ENCODE results near the gene CXCR5.

The CXCR5 gene

DNA sequence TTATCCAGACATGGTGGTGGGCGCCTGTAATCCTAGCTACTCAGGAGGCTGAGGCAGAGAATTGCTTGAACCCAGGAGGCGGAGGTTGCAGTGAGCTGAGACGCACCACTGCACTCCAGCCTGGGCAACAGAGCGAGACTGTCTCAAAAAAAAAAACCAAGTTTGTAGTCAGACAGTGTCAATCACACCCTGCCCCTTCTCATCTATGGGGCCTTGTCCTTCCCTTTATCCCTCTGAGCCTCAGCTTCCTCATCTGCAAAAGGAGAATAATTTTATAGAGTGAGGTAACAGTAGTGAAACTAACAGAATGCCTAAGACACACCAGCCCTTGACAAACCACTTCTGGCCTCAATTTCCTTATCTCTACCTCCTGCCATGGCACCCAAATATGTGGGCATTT, 31.3 kb downstream of the CXCR5 start:
- Histone ChIP-seq H3K27ac (ENCODE audit: low read length) (peak overlapping the region; percentile 95), H3K4me1 (ENCODE audit: control insufficient read depth, insufficient read depth, low read length) (peaks cover 96% of the 10 kb centered on the region), H3K4me3 (ENCODE audit: low read length in 2 of 2) (no peak overlapping the region), H3K9ac (ENCODE audit: low read length in 2 of 2) (peak overlapping the region; percentile 69 to 80), H3K9me3 (ENCODE audit: control insufficient read depth in 2 of 2, low read length in 2 of 2) (no peaks in the 10 kb centered on the region), H3K36me3 (ENCODE audit: control insufficient read depth in 2 of 2, insufficient read depth in 2 of 2, low read length in 2 of 2) (peaks cover 0 to 2% of the 10 kb centered on the region in 2 donors), H3K27me3 (ENCODE audit: control insufficient read depth in 1 of 2, insufficient read depth in 2 of 2, low read length in 2 of 2) (no peaks in the 10 kb centered on the region)

DNA sequence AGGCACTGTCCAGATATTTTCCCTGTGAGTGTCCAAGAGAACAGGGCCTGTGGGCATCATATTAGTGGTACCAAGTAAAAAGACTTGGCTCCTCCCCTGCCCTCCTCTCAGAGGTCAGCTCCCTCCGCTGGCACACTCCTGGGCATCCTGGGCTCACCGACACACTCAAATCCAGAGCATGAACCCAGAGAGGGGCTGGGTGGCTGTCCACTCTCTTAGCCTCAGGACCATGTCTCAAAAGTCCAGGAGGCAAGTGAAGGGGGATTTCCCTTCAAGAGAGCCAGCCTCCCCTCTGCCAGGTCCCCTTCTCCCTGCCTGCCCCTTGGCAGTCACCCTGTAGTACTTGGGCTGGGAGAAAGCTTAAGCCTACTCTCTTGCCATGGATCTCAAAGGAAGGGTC, 31.7 kb downstream of the CXCR5 start:
- peak overlapping the region in 1 of 2 donors; percentile 61 for H3K4me3 ChIP-seq (ENCODE audit: low read length in 2 of 2)

DNA sequence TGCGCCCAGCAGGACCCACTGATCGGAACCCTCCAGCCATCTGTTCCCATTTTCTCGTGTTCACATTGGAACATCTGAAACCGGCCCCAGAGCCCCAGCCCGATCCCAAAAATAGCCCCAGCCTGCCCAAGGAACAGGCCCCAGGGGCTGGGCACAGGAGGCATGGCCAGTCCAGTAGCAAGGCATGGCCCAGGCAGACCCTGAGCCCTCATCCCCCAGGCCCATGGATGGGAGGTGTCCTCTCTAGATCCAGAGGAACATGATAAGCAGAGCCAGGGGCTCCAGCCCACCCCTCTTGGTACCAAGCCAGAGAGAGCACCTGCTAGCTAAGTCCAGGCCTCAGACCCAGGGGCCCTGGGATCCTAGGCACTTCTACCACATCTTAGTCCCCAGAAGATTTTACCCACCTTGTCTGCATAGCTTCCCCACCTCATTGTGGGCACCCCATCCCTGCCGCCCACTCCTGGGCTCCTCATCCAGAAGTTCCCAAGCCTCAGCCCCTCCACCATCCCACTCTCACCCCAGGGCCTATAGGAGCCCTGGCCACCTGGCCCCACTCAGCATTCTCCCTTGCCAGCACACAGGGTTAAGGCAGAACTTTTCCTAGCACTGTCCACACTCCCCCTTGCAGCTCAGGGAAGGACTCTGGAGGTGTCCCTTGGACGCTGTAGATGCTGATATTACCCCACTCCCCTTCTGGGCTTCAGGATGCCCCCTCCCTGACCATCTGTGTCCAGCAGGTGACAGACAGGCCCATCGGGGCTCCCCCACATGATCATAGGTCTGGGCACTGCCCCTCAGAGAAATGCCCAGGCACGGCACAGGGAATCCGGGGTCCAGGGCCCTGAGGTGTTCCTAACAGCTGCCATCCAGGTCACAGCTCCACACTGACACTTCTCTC, 32.5 kb downstream of the CXCR5 start:
- Histone ChIP-seq H3K4me1 (ENCODE audit: control insufficient read depth, insufficient read depth, low read length) (peaks cover 98% of the 10 kb centered on the region), H3K9me3 (ENCODE audit: control insufficient read depth in 2 of 2, low read length in 2 of 2) (no peaks in the 10 kb centered on the region), H3K27me3 (ENCODE audit: control insufficient read depth in 1 of 2, insufficient read depth in 2 of 2, low read length in 2 of 2) (no peaks in the 10 kb centered on the region), H3K4me3 (ENCODE audit: low read length in 2 of 2) (peak overlapping the region; percentile 33 to 61), H3K27ac (ENCODE audit: low read length) (peak overlapping the region; percentile 95), H3K36me3 (ENCODE audit: control insufficient read depth in 2 of 2, insufficient read depth in 2 of 2, low read length in 2 of 2) (peaks cover 0 to 2% of the 10 kb centered on the region in 2 donors), H3K9ac (ENCODE audit: low read length in 2 of 2) (peak overlapping the region; percentile 69 to 80)

More for the DNA sequence above, 31.7 kb downstream of the CXCR5 start:
- Histone ChIP-seq H3K27ac (ENCODE audit: low read length) (peak overlapping the region; percentile 95), H3K4me1 (ENCODE audit: control insufficient read depth, insufficient read depth, low read length) (peaks cover 97% of the 10 kb centered on the region), H3K36me3 (ENCODE audit: control insufficient read depth in 2 of 2, insufficient read depth in 2 of 2, low read length in 2 of 2) (peaks cover 0 to 2% of the 10 kb centered on the region in 2 donors), H3K27me3 (ENCODE audit: control insufficient read depth in 1 of 2, insufficient read depth in 2 of 2, low read length in 2 of 2) (no peaks in the 10 kb centered on the region), H3K9ac (ENCODE audit: low read length in 2 of 2) (peak overlapping the region; percentile 69 to 80), H3K9me3 (ENCODE audit: control insufficient read depth in 2 of 2, low read length in 2 of 2) (no peaks in the 10 kb centered on the region)

DNA sequence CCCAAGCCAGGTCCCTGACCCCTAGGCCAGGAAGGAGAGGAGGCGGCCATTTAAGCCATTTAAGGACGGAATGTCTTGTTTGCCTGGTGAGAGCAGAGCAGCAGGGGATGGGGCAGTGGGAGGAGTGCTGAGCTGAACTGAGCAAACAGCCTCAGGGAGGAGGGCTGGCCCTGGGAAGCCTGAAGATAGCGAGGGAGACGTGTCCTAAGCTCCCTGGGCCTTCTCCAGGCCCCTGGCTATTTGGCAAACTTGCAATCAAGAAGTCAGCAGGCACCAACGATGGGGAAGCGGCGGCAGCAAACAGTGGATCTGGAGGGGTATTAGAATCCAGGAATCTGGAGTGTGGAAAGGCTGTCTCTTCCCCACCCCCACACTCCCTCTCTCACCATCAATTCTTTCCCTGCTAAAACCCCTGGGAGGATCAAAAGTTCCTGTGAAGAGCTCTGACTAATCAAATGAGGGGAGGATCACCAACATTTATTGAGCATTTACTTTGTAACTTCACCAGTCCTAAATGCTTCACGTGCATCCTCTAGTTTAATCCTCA, 33.2 kb downstream of the CXCR5 start:
- no peaks in the 10 kb centered on the region for H3K9me3 ChIP-seq (ENCODE audit: control insufficient read depth in 2 of 2, low read length in 2 of 2)
- H3K4me1 ChIP-seq (ENCODE audit: control insufficient read depth, insufficient read depth, low read length), result peaks cover 98% of the 10 kb centered on the region
- peak overlapping the region; percentile 33 to 61 for H3K4me3 ChIP-seq (ENCODE audit: low read length in 2 of 2)
- peak overlapping the region; percentile 95 for H3K27ac ChIP-seq (ENCODE audit: low read length)
- no peaks in the 10 kb centered on the region for H3K27me3 ChIP-seq (ENCODE audit: control insufficient read depth in 1 of 2, insufficient read depth in 2 of 2, low read length in 2 of 2)
- peak overlapping the region; percentile 69 to 80 for H3K9ac ChIP-seq (ENCODE audit: low read length in 2 of 2)
- peaks cover 0 to 2% of the 10 kb centered on the region in 2 donors for H3K36me3 ChIP-seq (ENCODE audit: control insufficient read depth in 2 of 2, insufficient read depth in 2 of 2, low read length in 2 of 2)

DNA sequence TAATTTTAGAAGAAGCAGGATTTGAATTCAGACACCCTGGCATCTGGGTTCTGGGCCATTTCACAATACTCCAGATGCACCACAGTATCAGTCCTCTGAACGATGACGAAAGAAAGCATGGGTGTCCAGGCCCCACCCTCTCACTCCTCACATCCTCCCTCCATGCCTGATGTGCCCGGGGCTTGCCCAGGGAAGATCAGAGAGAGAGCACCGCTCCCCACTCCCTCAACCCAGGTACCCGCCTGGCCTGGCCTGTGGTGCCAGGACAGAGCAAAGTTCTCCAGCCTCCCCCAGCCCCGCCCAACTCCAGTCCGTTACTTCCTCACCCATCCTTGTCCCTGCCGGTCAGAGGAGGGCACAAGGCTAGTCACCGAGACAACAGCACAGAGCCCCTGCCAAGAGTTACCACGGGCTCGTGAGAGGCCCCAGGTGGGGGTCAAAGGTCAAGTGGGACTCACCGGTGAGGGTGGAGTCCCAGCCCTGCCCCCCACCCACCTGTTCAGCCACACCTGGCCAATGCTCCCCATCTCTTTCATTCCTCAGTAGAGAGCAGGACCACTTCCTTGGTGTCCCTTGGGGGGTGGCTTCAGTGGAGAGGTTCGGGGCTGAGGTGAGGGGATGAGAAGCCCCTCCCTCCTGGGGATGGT, 33.9 kb downstream of the CXCR5 start:
- H3K4me3 ChIP-seq (ENCODE audit: low read length in 2 of 2), result peak overlapping the region; percentile 29 to 68

DNA sequence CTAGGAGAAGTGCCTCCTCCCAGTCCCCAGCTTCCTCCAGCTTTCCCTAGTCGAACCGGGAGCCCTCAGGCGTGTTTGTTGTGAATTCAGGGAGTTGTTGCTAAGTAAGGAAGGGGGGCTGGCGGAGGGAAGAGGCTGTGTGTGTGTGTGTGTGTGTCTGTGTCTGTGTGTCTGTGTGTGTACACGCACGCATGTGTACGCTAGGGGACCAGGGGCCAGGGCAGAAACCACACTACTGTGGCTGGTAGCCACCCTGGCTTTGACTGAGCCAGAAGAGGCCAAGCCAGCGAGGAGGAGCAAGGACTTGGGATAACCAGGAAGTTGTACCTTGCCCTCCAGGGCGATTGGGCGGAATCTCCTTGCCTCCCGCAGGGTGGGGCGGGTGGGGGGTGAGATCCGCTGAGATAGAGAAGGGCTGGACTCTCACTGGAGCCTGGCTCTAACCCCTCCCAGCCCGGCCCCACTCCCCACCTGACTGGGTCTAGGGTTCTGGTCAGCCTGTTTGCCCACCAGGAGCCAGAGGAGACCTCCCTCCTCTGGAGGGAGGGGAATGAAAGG, 34.5 kb downstream of the CXCR5 start:
- peaks cover 0 to 2% of the 10 kb centered on the region in 2 donors for H3K36me3 ChIP-seq (ENCODE audit: control insufficient read depth in 2 of 2, insufficient read depth in 2 of 2, low read length in 2 of 2)
- no peaks in the 10 kb centered on the region for H3K9me3 ChIP-seq (ENCODE audit: control insufficient read depth in 2 of 2, low read length in 2 of 2)
- H3K4me3 ChIP-seq (ENCODE audit: low read length in 2 of 2), result peak overlapping the region; percentile 29 to 68
- H3K9ac ChIP-seq (ENCODE audit: low read length in 2 of 2), result peak overlapping the region; percentile 60 to 80
- H3K4me1 ChIP-seq (ENCODE audit: control insufficient read depth, insufficient read depth, low read length), result peaks cover 98% of the 10 kb centered on the region
- peak overlapping the region; percentile 95 for H3K27ac ChIP-seq (ENCODE audit: low read length)
- H3K27me3 ChIP-seq (ENCODE audit: control insufficient read depth in 1 of 2, insufficient read depth in 2 of 2, low read length in 2 of 2), result no peaks in the 10 kb centered on the region

More for the DNA sequence above, 33.9 kb downstream of the CXCR5 start:
- H3K36me3 ChIP-seq (ENCODE audit: control insufficient read depth in 2 of 2, insufficient read depth in 2 of 2, low read length in 2 of 2), result peaks cover 0 to 2% of the 10 kb centered on the region in 2 donors
- H3K9me3 ChIP-seq (ENCODE audit: control insufficient read depth in 2 of 2, low read length in 2 of 2), result no peaks in the 10 kb centered on the region
- peak overlapping the region; percentile 95 for H3K27ac ChIP-seq (ENCODE audit: low read length)
- no peaks in the 10 kb centered on the region for H3K27me3 ChIP-seq (ENCODE audit: control insufficient read depth in 1 of 2, insufficient read depth in 2 of 2, low read length in 2 of 2)
- H3K9ac ChIP-seq (ENCODE audit: low read length in 2 of 2), result peak overlapping the region; percentile 60 to 80
- peaks cover 98% of the 10 kb centered on the region for H3K4me1 ChIP-seq (ENCODE audit: control insufficient read depth, insufficient read depth, low read length)

DNA sequence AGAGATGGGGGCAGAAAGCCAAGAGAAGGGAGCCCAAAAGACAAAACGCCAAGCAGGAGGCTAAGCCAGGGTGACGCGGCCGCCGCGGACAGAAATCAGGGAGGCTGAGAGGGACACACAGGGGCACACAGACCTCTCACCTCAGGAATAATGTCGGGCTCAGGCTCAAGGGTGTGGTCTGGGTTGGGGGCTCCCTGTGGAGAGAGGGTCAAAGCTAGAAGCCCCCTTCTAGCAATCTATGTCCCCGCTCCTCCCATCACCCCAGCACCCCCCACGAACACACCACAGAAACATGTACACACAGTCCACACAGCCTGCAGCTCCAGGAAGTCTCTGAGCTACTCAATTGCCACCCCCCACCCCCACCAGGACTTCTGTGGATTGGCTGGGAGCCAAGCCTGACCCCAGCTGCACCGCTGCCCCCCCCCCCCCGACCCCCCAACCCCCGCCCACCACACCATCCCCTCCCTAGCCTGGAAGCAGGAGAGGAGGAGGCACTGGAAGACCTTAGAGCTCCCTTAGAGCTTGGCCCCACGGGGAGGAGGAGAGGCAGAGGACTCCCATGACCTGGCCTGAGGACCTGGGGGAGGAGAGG, 35.1 kb downstream of the CXCR5 start:
- H3K4me1 ChIP-seq (ENCODE audit: control insufficient read depth, insufficient read depth, low read length), result peaks cover 98% of the 10 kb centered on the region
- peaks cover 0 to 2% of the 10 kb centered on the region in 2 donors for H3K36me3 ChIP-seq (ENCODE audit: control insufficient read depth in 2 of 2, insufficient read depth in 2 of 2, low read length in 2 of 2)
- peak overlapping the region; percentile 12 to 99 for H3K4me3 ChIP-seq (ENCODE audit: low read length in 2 of 2)
- peak overlapping the region; percentile 68 to 90 for H3K9ac ChIP-seq (ENCODE audit: low read length in 2 of 2)
- no peaks in the 10 kb centered on the region for H3K9me3 ChIP-seq (ENCODE audit: control insufficient read depth in 2 of 2, low read length in 2 of 2)
- peak overlapping the region; percentile 95 for H3K27ac ChIP-seq (ENCODE audit: low read length)
- no peaks in the 10 kb centered on the region for H3K27me3 ChIP-seq (ENCODE audit: control insufficient read depth in 1 of 2, insufficient read depth in 2 of 2, low read length in 2 of 2)

DNA sequence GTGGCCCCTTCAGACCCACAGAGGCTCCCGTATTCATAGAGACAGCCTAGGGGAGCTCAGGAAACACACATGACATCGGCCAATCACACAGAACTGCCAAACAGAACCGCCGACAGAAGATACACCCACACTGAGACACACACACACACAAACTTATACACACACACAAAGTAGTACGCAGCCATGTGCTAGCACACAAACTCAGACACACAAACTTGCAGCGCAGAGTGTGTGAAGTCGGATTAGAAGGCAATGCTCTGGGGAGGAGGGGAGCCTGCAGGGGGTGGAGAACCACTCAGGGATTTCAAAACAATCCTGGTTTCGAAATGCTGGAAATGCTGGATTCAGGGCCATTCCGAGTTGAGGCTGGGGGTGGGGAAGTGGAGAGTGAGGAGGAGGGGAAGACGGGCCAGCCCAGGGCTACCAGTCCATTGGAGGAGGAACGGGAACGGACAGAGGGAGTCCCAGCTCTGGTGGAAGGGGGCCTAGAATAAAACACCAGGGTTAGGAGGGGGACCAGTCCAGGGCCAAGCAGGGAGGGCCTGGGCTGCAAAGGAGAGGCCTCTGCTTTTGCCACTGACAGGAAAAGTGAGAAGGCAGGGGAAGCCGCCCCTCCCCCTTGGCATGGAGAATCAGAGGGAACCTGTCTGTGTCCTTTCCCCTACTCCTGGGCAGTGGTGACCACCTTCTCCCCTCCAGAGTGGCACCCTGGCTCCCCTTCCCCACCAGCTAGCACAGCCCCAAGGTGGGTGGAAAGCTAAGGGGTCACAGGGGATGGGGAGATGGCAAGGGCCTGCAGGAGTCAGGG, 37.6 kb downstream of the CXCR5 start:
- H3K27ac ChIP-seq (ENCODE audit: low read length), result peak overlapping the region; percentile 85
- peak overlapping the region; percentile 55 to 90 for H3K9ac ChIP-seq (ENCODE audit: low read length in 2 of 2)
- peaks cover 80% of the 10 kb centered on the region for H3K4me1 ChIP-seq (ENCODE audit: control insufficient read depth, insufficient read depth, low read length)
- peak overlapping the region; percentile 99 for H3K4me3 ChIP-seq (ENCODE audit: low read length in 2 of 2)
- no peaks in the 10 kb centered on the region for H3K27me3 ChIP-seq (ENCODE audit: control insufficient read depth in 1 of 2, insufficient read depth in 2 of 2, low read length in 2 of 2)
- no peaks in the 10 kb centered on the region for H3K9me3 ChIP-seq (ENCODE audit: control insufficient read depth in 2 of 2, low read length in 2 of 2)
- H3K36me3 ChIP-seq (ENCODE audit: control insufficient read depth in 2 of 2, insufficient read depth in 2 of 2, low read length in 2 of 2), result no peaks in the 10 kb centered on the region

DNA sequence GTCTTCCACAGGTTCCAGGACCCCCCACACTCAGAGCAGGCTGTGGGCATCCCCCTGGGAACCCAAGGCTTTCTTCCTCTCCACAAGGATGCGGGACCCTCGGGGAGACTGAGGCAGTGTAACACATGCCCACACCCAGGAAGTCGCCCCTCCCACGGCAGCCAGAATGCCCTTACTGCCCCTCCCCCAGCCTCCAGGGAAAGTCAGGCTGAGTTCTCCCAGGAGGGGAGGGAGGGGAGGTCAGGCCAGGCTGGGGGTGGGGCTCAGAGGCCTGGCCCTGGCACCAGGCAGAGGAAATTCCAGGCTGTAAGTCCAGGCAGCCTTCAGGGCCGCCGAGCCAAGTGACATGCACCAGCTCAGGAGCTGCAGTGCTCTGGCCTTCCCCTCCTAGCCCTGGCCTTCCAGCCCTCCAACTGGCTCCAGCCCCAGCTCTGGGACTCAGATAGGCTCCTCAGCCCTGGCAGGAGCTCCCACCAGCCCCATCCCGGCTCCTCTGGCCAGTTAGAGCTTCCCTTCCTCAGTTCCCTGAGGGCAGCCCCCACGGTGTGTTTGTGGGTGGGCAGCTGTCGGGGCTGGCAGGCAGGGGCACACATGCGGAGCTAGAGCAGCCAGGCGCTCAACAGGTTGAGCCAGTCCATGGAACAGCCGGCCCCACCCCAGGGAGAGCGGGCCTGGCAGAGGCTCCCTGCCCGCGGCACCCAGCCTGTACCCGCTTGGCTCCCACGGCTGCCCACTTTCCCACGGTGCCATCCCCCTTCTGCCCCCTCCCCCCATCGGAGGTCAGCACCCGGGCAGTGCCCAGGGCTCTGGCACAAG, 38.4 kb downstream of the CXCR5 start:
- peak overlapping the region; percentile 90 to 91 for H3K9ac ChIP-seq (ENCODE audit: low read length in 2 of 2)
- peak overlapping the region; percentile 99 for H3K4me3 ChIP-seq (ENCODE audit: low read length in 2 of 2)
- no peaks in the 10 kb centered on the region for H3K36me3 ChIP-seq (ENCODE audit: control insufficient read depth in 2 of 2, insufficient read depth in 2 of 2, low read length in 2 of 2)
- H3K27me3 ChIP-seq (ENCODE audit: control insufficient read depth in 1 of 2, insufficient read depth in 2 of 2, low read length in 2 of 2), result no peaks in the 10 kb centered on the region
- no peaks in the 10 kb centered on the region for H3K9me3 ChIP-seq (ENCODE audit: control insufficient read depth in 2 of 2, low read length in 2 of 2)
- peaks cover 78% of the 10 kb centered on the region for H3K4me1 ChIP-seq (ENCODE audit: control insufficient read depth, insufficient read depth, low read length)
- peak overlapping the region; percentile 85 for H3K27ac ChIP-seq (ENCODE audit: low read length)

Data from stomach smooth muscle (tissue), 2 donors.